HG02642 (cell line): Measurements from ENCODE around the gene MAP3K15.

Source experiments
- ATAC-seq: cut with Tn5 transposase; IDR thresholded peaks from one replicate; pipeline ENCODE4 v1.9.1; 2021; ENCODE audit warnings: mild to moderate bottlenecking; ENCODE audit not compliant: unreplicated experiment, poor library complexity

MAP3K15 gene

GRCh38 chrX:19410259-19410658, 105.0 kb downstream of the MAP3K15 start:
- no peak for ATAC-seq

- ATAC-seq = no peak
Measured at GRCh38 chrX:19403696-19404095, 111.6 kb downstream of the MAP3K15 start.

GRCh38 chrX:19392703-19393102, 122.6 kb downstream of the MAP3K15 start:
- no peak for ATAC-seq

- ATAC-seq = no peak
Measured at GRCh38 chrX:19392078-19392477, 123.2 kb downstream of the MAP3K15 start.

GRCh38 chrX:19389227-19389845, 126.0 kb downstream of the MAP3K15 start:
- ATAC-seq = no peak

GRCh38 chrX:19388741-19389140, 126.6 kb downstream of the MAP3K15 start:
- no peak for ATAC-seq

GRCh38 chrX:19388064-19388679, 127.1 kb downstream of the MAP3K15 start:
- ATAC-seq = no peak

- ATAC-seq = no peak
Measured at GRCh38 chrX:19386679-19387078, 128.6 kb downstream of the MAP3K15 start.

- peak; percentile 61 for ATAC-seq
Measured at GRCh38 chrX:19382555-19383145, 132.7 kb downstream of the MAP3K15 start.

GRCh38 chrX:19381326-19381725, 134.0 kb downstream of the MAP3K15 start:
- ATAC-seq = no peak

GRCh38 chrX:19377799-19378198, 137.5 kb downstream of the MAP3K15 start:
- ATAC-seq = no peak

- ATAC-seq = no peak
Measured at GRCh38 chrX:19375546-19375945, 139.8 kb downstream of the MAP3K15 start.

- ATAC-seq = no peak
Measured at GRCh38 chrX:19373351-19373891, 141.9 kb downstream of the MAP3K15 start.

GRCh38 chrX:19372547-19373331, 142.6 kb downstream of the MAP3K15 start:
- ATAC-seq = peak; percentile 30

GRCh38 chrX:19372170-19372546, 143.2 kb downstream of the MAP3K15 start:
- ATAC-seq = peak; percentile 66

GRCh38 chrX:19370061-19370460, 145.2 kb downstream of the MAP3K15 start:
- ATAC-seq = no peak

GRCh38 chrX:19368576-19368975, 146.7 kb downstream of the MAP3K15 start:
- no peak for ATAC-seq

GRCh38 chrX:19361701-19362100, 153.6 kb downstream of the MAP3K15 start:
- no peak for ATAC-seq

- no peak for ATAC-seq
Measured at GRCh38 chrX:19360903-19361302, 154.4 kb downstream of the MAP3K15 start.

GRCh38 chrX:19358521-19358920, 156.8 kb downstream of the MAP3K15 start:
- ATAC-seq = no peak

- no peak for ATAC-seq
Measured at GRCh38 chrX:19354625-19355024, 160.7 kb downstream of the MAP3K15 start.
